GM23338 (cell line): ENCODE results near the gene NADK2. TPM values are rescaled to one million over a fixed set of nuclear protein-coding genes. Genes with fewer than 3 reads are reported as not detected.

ENCODE experiments used
- microRNA counts: library from miRNA; unstranded; fragments of <30 nt; microRNA quantifications from one replicate; lab custom pipeline; 2017
- microRNA-seq: library from miRNA; unstranded; fragments of <30 nt; microRNA quantifications from one replicate; pipeline ENCODE4, GENCODE V29; 2017
- polyA plus RNA-seq: library from polyadenylated mRNA; unstranded; fragments of >200 nt; fragmentation: Nextera tagmentation; extraction: Ambion mirVana; gene quantifications from 2 replicates; pipeline ENCODE4 v1.2.1, GENCODE V29; 2016
- small RNA-seq: library from RNA; depleted of rRNA; stranded (forward); fragments of <200 nt; gene quantifications from one replicate; pipeline ENCODE3, GENCODE V24; 2014; ENCODE audit warnings: low replicate concordance
- total RNA-seq: library from RNA; depleted of rRNA; stranded (reverse); fragments of >200 nt; shearing (Covaris generic); gene quantifications from 2 replicates; pipeline ENCODE4 v1.2.3, GENCODE V29; 2014; rRNA removed

The NADK2 gene
- total and polyA plus RNA-seq, 2 experiments from 2014 or later, result 4.5 to 16.0 TPM

MicroRNAs within 50 kb of the gene (microRNA counts, 767-probe panel; counts per million panel counts)
- not detected for microRNA hsa-miR-580 (lab: Ali Mortazavi, UCI)

Small RNA genes within 50 kb of the gene (microRNA-seq; reads per million reads assigned to microRNA genes)
- 0.89 reads per million for gene MIR580

Small RNA genes within 50 kb of the gene (small RNA-seq; reads per million reads assigned to genes)
- gene MIR580 (not detected), gene RNU6-1305P (not detected)

Other genes with a start within 250 kb of the NADK2 start
- 27.0 and 29.6 TPM in 2 replicates for gene UGT3A2, start 175.0 kb downstream of the NADK2 start, total RNA-seq
- gene UGT3A2, start 175.0 kb downstream of the NADK2 start, polyA plus RNA-seq, result 17.2 and 19.5 TPM in 2 replicates
- gene LMBRD2, start 90.0 kb downstream of the NADK2 start, total RNA-seq, result 6.2 and 6.4 TPM in 2 replicates
- 3.2 and 4.4 TPM in 2 replicates for gene LMBRD2, start 90.0 kb downstream of the NADK2 start, polyA plus RNA-seq
- gene SKP2, start 89.8 kb downstream of the NADK2 start, total RNA-seq, result 75.6 and 97.9 TPM in 2 replicates
- gene SKP2, start 89.8 kb downstream of the NADK2 start, polyA plus RNA-seq, result 63.5 and 66.6 TPM in 2 replicates
- gene RANBP3L, start 60.0 kb upstream of the NADK2 start, total RNA-seq, result not detected in 2 replicates
- 0.10 TPM in 1 of 2 replicates, not detected in the other for gene RANBP3L, start 60.0 kb upstream of the NADK2 start, polyA plus RNA-seq